ENCODE results near the gene REXO4. TPM values are rescaled to one million over a fixed set of nuclear protein-coding genes. Genes with fewer than 3 reads are reported as not detected.

Gene REXO4
- total and polyA plus RNA-seq, 4 donors, result 7.4 to 12.1 (median 9.1) TPM

- peak within 1 kb of the TSS; percentile 75 to 97 (median 96) for H3K4me3 ChIP-seq (ENCODE audit: low read depth in 1 of 3, low read length in 3 of 3)
- H3K27ac ChIP-seq (ENCODE audit: low read depth in 1 of 2, low read length in 2 of 2), result peak within 1 kb of the TSS; percentile 94
- peak within 1 kb of the TSS; percentile 92 to 99 for H3K9ac ChIP-seq (ENCODE audit: low read depth in 1 of 2, low read length in 2 of 2)
- WGBS, result under 1% methylated on average over 120 of the region's 120 CpGs
- peak; percentile 99 for DNase-seq (ENCODE audit: low spot score)
- no peaks in the 10 kb centered on the region for H3K27me3 ChIP-seq (ENCODE audit: control insufficient read depth in 4 of 4, insufficient read depth in 4 of 4, low read length in 3 of 4)
- H3K4me1 ChIP-seq (ENCODE audit: control insufficient read depth in 4 of 4, insufficient read depth in 4 of 4, low read length in 3 of 4), result peaks cover 17 to 44% (median 33%) of the 10 kb centered on the region in 4 donors
- H3K9me3 ChIP-seq (ENCODE audit: control insufficient read depth in 4 of 4, low read length in 3 of 4), result no peaks in the 10 kb centered on the region
- peaks cover 0 to 4% (median 2%) of the 10 kb centered on the region in 4 donors for H3K36me3 ChIP-seq (ENCODE audit: control insufficient read depth in 4 of 4, insufficient read depth in 3 of 4, low read depth in 1 of 4, low read length in 3 of 4)
- TF ChIP-seq ZBTB33 (IDR thresholded peaks at IDR 0.05) (no peak), GABPA (IDR thresholded peaks at IDR 0.05 in 1 of 2, conservative IDR thresholded peaks at IDR 0.05 in 1 of 2) (peak in 1 of 2 donors; percentile 60), FOXA2 (IDR thresholded peaks at IDR 0.05) (no peak)
These were observed 41.8 kb downstream of the REXO4 start, which contains the start of the genes STKLD1 and SURF4 for GRCh38 chr9:133375724-133376654. Gene STKLD1, plus strand, starts transcription at chr9:133376366. Its CDS starts 108 bp downstream, at chr9:133376474. Gene SURF4, minus strand, starts transcription at chr9:133376060. Its CDS starts 91 bp downstream, at chr9:133375969.

- peak; percentile 57 for DNase-seq (ENCODE audit: low spot score)
- Histone ChIP-seq H3K36me3 (ENCODE audit: control insufficient read depth in 4 of 4, insufficient read depth in 3 of 4, low read depth in 1 of 4, low read length in 3 of 4) (peaks cover 0 to 4% (median 2%) of the 10 kb centered on the region in 4 donors), H3K9me3 (ENCODE audit: control insufficient read depth in 4 of 4, low read length in 3 of 4) (no peaks in the 10 kb centered on the region), H3K4me1 (ENCODE audit: control insufficient read depth in 4 of 4, insufficient read depth in 4 of 4, low read length in 3 of 4) (peaks cover 18 to 52% (median 40%) of the 10 kb centered on the region in 4 donors), H3K4me3 (ENCODE audit: low read depth in 1 of 3, low read length in 3 of 3) (peak overlapping the region; percentile 63 to 97 (median 96)), H3K27ac (ENCODE audit: low read depth in 1 of 2, low read length in 2 of 2) (peak overlapping the region; percentile 94), H3K27me3 (ENCODE audit: control insufficient read depth in 4 of 4, insufficient read depth in 4 of 4, low read length in 3 of 4) (no peaks in the 10 kb centered on the region), H3K9ac (ENCODE audit: low read depth in 1 of 2, low read length in 2 of 2) (peak overlapping the region; percentile 92 to 99)
- under 1% methylated on average over 39 of the region's 39 CpGs for WGBS
- TF ChIP-seq HNF4A (conservative IDR thresholded peaks at IDR 0.05), result peak; percentile 81 to 83
- TF ChIP-seq RXRA (IDR thresholded peaks at IDR 0.05), result no peak
- TF ChIP-seq JUND (IDR thresholded peaks at IDR 0.05), result no peak
- no peak for TF ChIP-seq NR2F2 (IDR thresholded peaks at IDR 0.05)
- no peak for TF ChIP-seq ATF3 (IDR thresholded peaks at IDR 0.05)
- TF ChIP-seq YY1 (IDR thresholded peaks at IDR 0.05), result peak; percentile 26
- no peak for TF ChIP-seq FOXA1 (IDR thresholded peaks at IDR 0.05)
- TF ChIP-seq GABPA (IDR thresholded peaks at IDR 0.05 in 1 of 2, conservative IDR thresholded peaks at IDR 0.05 in 1 of 2), result no peak
- no peak for TF ChIP-seq MAX (IDR thresholded peaks at IDR 0.05)
- TF ChIP-seq RAD21 (IDR thresholded peaks at IDR 0.05), result no peak
- no peak for TF ChIP-seq EGR1 (IDR thresholded peaks at IDR 0.05; ENCODE audit: low read depth in 2 of 2)
- TF ChIP-seq HNF4G (IDR thresholded peaks at IDR 0.05), result peak; percentile 58
- TF ChIP-seq CTCF (IDR thresholded peaks at IDR 0.05; ENCODE audit: low read depth, low read length, missing input control), result no peak
- no peak for TF ChIP-seq ZBTB33 (IDR thresholded peaks at IDR 0.05)
- no peak for TF ChIP-seq TAF1 (conservative IDR thresholded peaks at IDR 0.05)
- peak; percentile 30 for TF ChIP-seq SP1 (IDR thresholded peaks at IDR 0.05)
- TF ChIP-seq FOXA2 (IDR thresholded peaks at IDR 0.05), result no peak
- TF ChIP-seq REST (IDR thresholded peaks at IDR 0.05), result peak; percentile 54
These were observed 42.6 kb downstream of the REXO4 start for GRCh38 chr9:133375116-133375723.
